Stimulated activated CD8-positive, alpha-beta memory T cell treated with anti-CD3 and anti-CD28 coated beads, Interleukin-15, amount 100 ng/mL, for 24 hours (primary cell): ENCODE data around the gene MRPL22.
"Not testable (repeated sequence)": the region's sequence is repeated elsewhere in the genome, so short reads cannot be mapped to it uniquely, and the experiment has no call there.

Source experiments
- DNase-seq: peaks from one replicate; pipeline ENCODE4 v3.0.0-alpha.2; 2020; ENCODE audit warnings: low read depth

MRPL22 gene

GRCh38 chr5:154943527-154943926, 2.7 kb downstream of the MRPL22 start:
- DNase-seq: no peak

- DNase-seq: no peak
These were observed 3.8 kb downstream of the MRPL22 start for GRCh38 chr5:154944716-154945115.

GRCh38 chr5:154945695-154946301, 4.9 kb downstream of the MRPL22 start:
- DNase-seq: no peak

GRCh38 chr5:154947778-154948177, 6.9 kb downstream of the MRPL22 start:
- DNase-seq: no peak

- DNase-seq: no peak
These were observed 7.4 kb downstream of the MRPL22 start for GRCh38 chr5:154948313-154948712.

GRCh38 chr5:154949781-154950180, 8.9 kb downstream of the MRPL22 start:
- no peak for DNase-seq

GRCh38 chr5:154956712-154957111, 15.8 kb downstream of the MRPL22 start:
- DNase-seq: no peak

- DNase-seq: no peak
These were observed 21.6 kb downstream of the MRPL22 start for GRCh38 chr5:154962494-154962893.

GRCh38 chr5:154966081-154966841, 25.4 kb downstream of the MRPL22 start:
- DNase-seq: no peak

GRCh38 chr5:154966874-154967273, 26.0 kb downstream of the MRPL22 start:
- DNase-seq: no peak

- DNase-seq: no peak
These were observed 26.6 kb downstream of the MRPL22 start for GRCh38 chr5:154967421-154968024.

GRCh38 chr5:154968953-154969352, 28.1 kb downstream of the MRPL22 start:
- no peak for DNase-seq

- DNase-seq: no peak
These were observed 29.9 kb downstream of the MRPL22 start for GRCh38 chr5:154970759-154971158.

GRCh38 chr5:154971501-154971900, 30.6 kb downstream of the MRPL22 start:
- DNase-seq: no peak

- no peak for DNase-seq
These were observed 31.7 kb downstream of the MRPL22 start for GRCh38 chr5:154972476-154973080.

GRCh38 chr5:154976082-154976481, 35.2 kb downstream of the MRPL22 start:
- DNase-seq: not testable (repeated sequence)

GRCh38 chr5:154977409-154977808, 36.5 kb downstream of the MRPL22 start:
- no peak for DNase-seq

- DNase-seq: not testable (repeated sequence)
These were observed 37.4 kb downstream of the MRPL22 start for GRCh38 chr5:154978294-154978693.

GRCh38 chr5:154984946-154985516, 44.2 kb downstream of the MRPL22 start:
- DNase-seq: no peak

- DNase-seq: no peak
These were observed 45.3 kb downstream of the MRPL22 start for GRCh38 chr5:154986151-154986550.

GRCh38 chr5:154989626-154990025, 48.8 kb downstream of the MRPL22 start:
- no peak for DNase-seq

- no peak for DNase-seq
These were observed 52.6 kb downstream of the MRPL22 start for GRCh38 chr5:154993461-154993860.

GRCh38 chr5:154995679-154996078, 54.8 kb downstream of the MRPL22 start:
- DNase-seq: no peak
